PFSK-1 (cell line): Measurements from ENCODE around the gene TBC1D9.

ENCODE experiments used
- FOXP2 ChIP-seq: optimal IDR thresholded peaks from 2 replicates; pipeline ENCODE3; 2011; ENCODE audit warnings: borderline replicate concordance, control low read depth, inconsistent platforms; ENCODE audit not compliant: insufficient read depth; ENCODE audit errors: extremely low read length, extremely low read depth
- POLR2AphosphoS5 ChIP-seq: IDR thresholded peaks from 2 replicates; pipeline ENCODE4 v1.6.1; 2012; ENCODE audit warnings: low read depth, mild to moderate bottlenecking, control low read depth, low read length, moderate library complexity
- REST ChIP-seq, 2 experiments: IDR thresholded peaks; 2 replicates each; pipeline versions ENCODE4 v1.6.1 to v1.8.0; 2011 to 2012; ENCODE audit warnings: low read depth in 2 of 2, low read length in 2 of 2, control low read depth in 1 of 2, inconsistent platforms in 1 of 2, mild to moderate bottlenecking in 1 of 2, moderate library complexity in 1 of 2; ENCODE audit not compliant: insufficient read depth in 1 of 2
- SIN3A ChIP-seq: IDR thresholded peaks from 2 replicates; pipeline ENCODE4 v1.6.1; 2012; ENCODE audit warnings: mild to moderate bottlenecking, low read length, moderate library complexity, borderline replicate concordance; ENCODE audit not compliant: insufficient read depth
- TAF1 ChIP-seq: IDR thresholded peaks from 2 replicates; pipeline ENCODE4 v1.6.1; 2012; ENCODE audit warnings: low read length, control low read depth, borderline replicate concordance; ENCODE audit not compliant: insufficient read depth

Gene TBC1D9

GRCh38 chr4:140633124-140633523, 123.1 kb downstream of the TBC1D9 start:
- TF ChIP-seq SIN3A (no peak), TAF1 (no peak), FOXP2 (no peak), POLR2AphosphoS5 (no peak), REST (IDR thresholded peaks at IDR 0.05; ENCODE audit: insufficient read depth in 1 of 2, low read depth in 2 of 2, low read length in 2 of 2) (no peak)

GRCh38 chr4:140630246-140630645, 125.9 kb downstream of the TBC1D9 start:
- TF ChIP-seq REST (IDR thresholded peaks at IDR 0.05; ENCODE audit: insufficient read depth in 1 of 2, low read depth in 2 of 2, low read length in 2 of 2): no peak
- TF ChIP-seq FOXP2: no peak
- TF ChIP-seq SIN3A: no peak
- TF ChIP-seq TAF1: no peak
- no peak for TF ChIP-seq POLR2AphosphoS5

- no peak for TF ChIP-seq REST (IDR thresholded peaks at IDR 0.05; ENCODE audit: insufficient read depth in 1 of 2, low read depth in 2 of 2, low read length in 2 of 2)
- no peak for TF ChIP-seq TAF1
Observed at GRCh38 chr4:140628016-140628415, 128.2 kb downstream of the TBC1D9 start.

- no peak for TF ChIP-seq TAF1
- no peak for TF ChIP-seq REST (IDR thresholded peaks at IDR 0.05; ENCODE audit: insufficient read depth in 1 of 2, low read depth in 2 of 2, low read length in 2 of 2)
- TF ChIP-seq SIN3A: no peak
- no peak for TF ChIP-seq POLR2AphosphoS5
- TF ChIP-seq FOXP2: no peak
Observed at GRCh38 chr4:140626661-140627376, 129.4 kb downstream of the TBC1D9 start.
